ENCODE data around the gene GIMAP7. TPM values are rescaled to one million over a fixed set of nuclear protein-coding genes. Genes with fewer than 3 reads are reported as not detected.

The GIMAP7 gene
- polyA plus RNA-seq, 2 donors, result 8.0 to 10.1 TPM

- WGBS, 2 donors, result 39 to 73% methylated on average over 3 of the region's 3 CpGs
- Histone ChIP-seq H3K9me3 (ENCODE audit: control insufficient read depth in 2 of 2, insufficient read depth in 1 of 2, low read depth in 1 of 2, low read length in 1 of 2) (no peaks in the 10 kb centered on the region), H3K4me3 (ENCODE audit: low read depth in 1 of 2, low read length in 2 of 2) (no peak overlapping the region), H3K27me3 (ENCODE audit: control insufficient read depth in 1 of 2, insufficient read depth in 2 of 2, low read length in 2 of 2) (no peaks in the 10 kb centered on the region), H3K36me3 (ENCODE audit: control insufficient read depth in 2 of 2, insufficient read depth in 2 of 2, low read length in 1 of 2) (no peaks in the 10 kb centered on the region), H3K4me1 (ENCODE audit: control insufficient read depth in 2 of 2, insufficient read depth in 2 of 2, low read length in 1 of 2) (no peaks in the 10 kb centered on the region), H3K27ac (ENCODE audit: low read depth in 2 of 2, low read length in 1 of 2) (no peak overlapping the region)
These were observed 51.5 kb downstream of the GIMAP7 start for GRCh38 chr7:150566123-150566522.

GRCh38 chr7:150566572-150566971 is 51.9 kb downstream of the GIMAP7 start:
- H3K4me3 ChIP-seq (ENCODE audit: low read depth in 1 of 2, low read length in 2 of 2), result no peak overlapping the region
- 84 to 92% methylated on average over 1 of the region's 1 CpG for WGBS, 2 donors
- no peaks in the 10 kb centered on the region for H3K4me1 ChIP-seq (ENCODE audit: control insufficient read depth in 2 of 2, insufficient read depth in 2 of 2, low read length in 1 of 2)
- H3K27ac ChIP-seq (ENCODE audit: low read depth in 2 of 2, low read length in 1 of 2), result no peak overlapping the region
- H3K27me3 ChIP-seq (ENCODE audit: control insufficient read depth in 1 of 2, insufficient read depth in 2 of 2, low read length in 2 of 2), result no peaks in the 10 kb centered on the region
- no peaks in the 10 kb centered on the region for H3K9me3 ChIP-seq (ENCODE audit: control insufficient read depth in 2 of 2, insufficient read depth in 1 of 2, low read depth in 1 of 2, low read length in 1 of 2)
- H3K36me3 ChIP-seq (ENCODE audit: control insufficient read depth in 2 of 2, insufficient read depth in 2 of 2, low read length in 1 of 2), result no peaks in the 10 kb centered on the region

GRCh38 chr7:150567169-150567568 is 52.5 kb downstream of the GIMAP7 start, which contains the start of gene GIMAP4:
Gene GIMAP4, plus strand, starts transcription at chr7:150567390. Its CDS starts 2,512 bp downstream, at chr7:150569902.
- 50 to 55% methylated on average over 9 of the region's 9 CpGs for WGBS, 2 donors

GRCh38 chr7:150567871-150568301 is 53.2 kb downstream of the GIMAP7 start:
- Histone ChIP-seq H3K4me3 (ENCODE audit: low read depth in 1 of 2, low read length in 2 of 2) (peak overlapping the region; percentile 38 to 46), H3K9me3 (ENCODE audit: control insufficient read depth in 2 of 2, insufficient read depth in 1 of 2, low read depth in 1 of 2, low read length in 1 of 2) (no peaks in the 10 kb centered on the region), H3K4me1 (ENCODE audit: control insufficient read depth in 2 of 2, insufficient read depth in 2 of 2, low read length in 1 of 2) (no peaks in the 10 kb centered on the region), H3K36me3 (ENCODE audit: control insufficient read depth in 2 of 2, insufficient read depth in 2 of 2, low read length in 1 of 2) (no peaks in the 10 kb centered on the region), H3K27me3 (ENCODE audit: control insufficient read depth in 1 of 2, insufficient read depth in 2 of 2, low read length in 2 of 2) (no peaks in the 10 kb centered on the region), H3K27ac (ENCODE audit: low read depth in 2 of 2, low read length in 1 of 2) (peak overlapping the region; percentile 36 to 61)
- WGBS, 2 donors, result 44 to 53% methylated on average over 3 of the region's 3 CpGs

More at GRCh38 chr7:150567169-150567568, 52.5 kb downstream of the GIMAP7 start, which contains the start of gene GIMAP4:
- peak within 1 kb of the TSS; percentile 36 to 61 for H3K27ac ChIP-seq (ENCODE audit: low read depth in 2 of 2, low read length in 1 of 2)
- no peaks in the 10 kb centered on the region for H3K27me3 ChIP-seq (ENCODE audit: control insufficient read depth in 1 of 2, insufficient read depth in 2 of 2, low read length in 2 of 2)
- no peaks in the 10 kb centered on the region for H3K9me3 ChIP-seq (ENCODE audit: control insufficient read depth in 2 of 2, insufficient read depth in 1 of 2, low read depth in 1 of 2, low read length in 1 of 2)
- H3K4me1 ChIP-seq (ENCODE audit: control insufficient read depth in 2 of 2, insufficient read depth in 2 of 2, low read length in 1 of 2), result no peaks in the 10 kb centered on the region
- H3K36me3 ChIP-seq (ENCODE audit: control insufficient read depth in 2 of 2, insufficient read depth in 2 of 2, low read length in 1 of 2), result no peaks in the 10 kb centered on the region
- peak within 1 kb of the TSS; percentile 38 to 46 for H3K4me3 ChIP-seq (ENCODE audit: low read depth in 1 of 2, low read length in 2 of 2)

GRCh38 chr7:150568714-150569113 is 54.0 kb downstream of the GIMAP7 start:
- H3K4me3 ChIP-seq (ENCODE audit: low read depth in 1 of 2, low read length in 2 of 2), result no peak overlapping the region
- no peaks in the 10 kb centered on the region for H3K36me3 ChIP-seq (ENCODE audit: control insufficient read depth in 2 of 2, insufficient read depth in 2 of 2, low read length in 1 of 2)
- H3K27ac ChIP-seq (ENCODE audit: low read depth in 2 of 2, low read length in 1 of 2), result no peak overlapping the region
- WGBS, 2 donors, result 48 to 62% methylated on average over 2 of the region's 2 CpGs
- H3K27me3 ChIP-seq (ENCODE audit: control insufficient read depth in 1 of 2, insufficient read depth in 2 of 2, low read length in 2 of 2), result no peaks in the 10 kb centered on the region
- no peaks in the 10 kb centered on the region for H3K9me3 ChIP-seq (ENCODE audit: control insufficient read depth in 2 of 2, insufficient read depth in 1 of 2, low read depth in 1 of 2, low read length in 1 of 2)
- no peaks in the 10 kb centered on the region for H3K4me1 ChIP-seq (ENCODE audit: control insufficient read depth in 2 of 2, insufficient read depth in 2 of 2, low read length in 1 of 2)

GRCh38 chr7:150569245-150569955 is 54.7 kb downstream of the GIMAP7 start:
- Histone ChIP-seq H3K27me3 (ENCODE audit: control insufficient read depth in 1 of 2, insufficient read depth in 2 of 2, low read length in 2 of 2) (no peaks in the 10 kb centered on the region), H3K36me3 (ENCODE audit: control insufficient read depth in 2 of 2, insufficient read depth in 2 of 2, low read length in 1 of 2) (no peaks in the 10 kb centered on the region), H3K4me1 (ENCODE audit: control insufficient read depth in 2 of 2, insufficient read depth in 2 of 2, low read length in 1 of 2) (no peaks in the 10 kb centered on the region), H3K4me3 (ENCODE audit: low read depth in 1 of 2, low read length in 2 of 2) (no peak overlapping the region), H3K27ac (ENCODE audit: low read depth in 2 of 2, low read length in 1 of 2) (no peak overlapping the region), H3K9me3 (ENCODE audit: control insufficient read depth in 2 of 2, insufficient read depth in 1 of 2, low read depth in 1 of 2, low read length in 1 of 2) (no peaks in the 10 kb centered on the region)
- WGBS, 2 donors, result 52 to 58% methylated on average over 7 of the region's 7 CpGs

Other genes with a start within 250 kb of the GIMAP7 start
- gene LRRC61, start 191.5 kb upstream of the GIMAP7 start, polyA plus RNA-seq, result 1 to 10 TPM; 5.2 to 8.3 TPM
- 1 to 10 TPM; 8.0 to 8.5 TPM for gene ACTR3C, start 191.3 kb upstream of the GIMAP7 start, polyA plus RNA-seq
- 10 to 100 TPM; 22.6 to 39.3 TPM for gene RARRES2, start 173.2 kb upstream of the GIMAP7 start, polyA plus RNA-seq
- gene REPIN1, start 146.1 kb upstream of the GIMAP7 start, polyA plus RNA-seq, result 10 to 100 TPM; 22.7 to 32.6 TPM
- gene ZNF775, start 135.5 kb upstream of the GIMAP7 start, polyA plus RNA-seq, result 1 to 10 TPM in 1 of 2 donors, under 1 TPM in 1; 0.81 to 1.6 TPM
- gene GIMAP8, start 64.2 kb upstream of the GIMAP7 start, polyA plus RNA-seq, result 1 to 10 TPM; 1.8 to 1.9 TPM
- gene GIMAP4, start 52.5 kb downstream of the GIMAP7 start, polyA plus RNA-seq, result 1 to 10 TPM; 4.6 to 5.3 TPM
- 1 to 10 TPM; 2.7 to 2.8 TPM for gene GIMAP6, start 117.5 kb downstream of the GIMAP7 start, polyA plus RNA-seq
- 1 to 10 TPM in 1 of 2 donors, under 1 TPM in 1; 0.90 to 2.1 TPM for gene GIMAP2, start 170.8 kb downstream of the GIMAP7 start, polyA plus RNA-seq
- 1 to 10 TPM; 1.2 to 1.5 TPM for gene GIMAP1, start 201.7 kb downstream of the GIMAP7 start, polyA plus RNA-seq
- gene GIMAP5, start 222.5 kb downstream of the GIMAP7 start, polyA plus RNA-seq, result 1 to 10 TPM; 5.2 to 7.6 TPM